Measurements from ENCODE around the gene ST6GALNAC5.
"Not testable (repeated sequence)": the region's sequence is repeated elsewhere in the genome, so short reads cannot be mapped to it uniquely, and the experiment has no call there.

GRCh38 chr1:76981267-76981666 is 114.0 kb downstream of the ST6GALNAC5 start:
- not testable (repeated sequence) for TF ChIP-seq NFIC (IDR thresholded peaks at IDR 0.05; ENCODE audit: low read depth, low read length); RAD21 (IDR thresholded peaks at IDR 0.05; ENCODE audit: insufficient read depth, low read depth, low read length); STAT3 (IDR thresholded peaks at IDR 0.05; ENCODE audit: low read depth, low read length); MXI1 (IDR thresholded peaks at IDR 0.05; ENCODE audit: low read depth, low read length)
